Uterus (tissue), 2 donors: Measurements from ENCODE around the gene KCNMB2.

Experiments used
- CTCF ChIP-seq, 4 experiments: fragments of 200-600 bp in 2 of 4; fragments of 450-650 bp in 2 of 4; sonication (generic) in 2 of 4; IDR thresholded peaks; one replicate each; pipeline ENCODE4 v1.5.1; 2016 to 2019; ENCODE audit warnings: antibody characterized with exemption in 4 of 4, mild to moderate bottlenecking in 2 of 4, moderate library complexity in 1 of 4
- POLR2A ChIP-seq, 2 donors: fragments of 450-650 bp; IDR thresholded peaks; one replicate each; pipeline ENCODE4 v1.6.1; 2016; ENCODE audit warnings: antibody characterized with exemption in 2 of 2, mild to moderate bottlenecking in 1 of 2, moderate library complexity in 1 of 2

GRCh38 chr3:178593786-178594185 lies 57.5 kb downstream of the KCNMB2 start:
- TF ChIP-seq CTCF (IDR thresholded peaks at IDR 0.05) (no peak), POLR2A (IDR thresholded peaks at IDR 0.05) (no peak)
